HL-60 (cell line): Measurements from ENCODE around the gene NT5C.
"Not testable (repeated sequence)": the region's sequence is repeated elsewhere in the genome, so short reads cannot be mapped to it uniquely, and the experiment has no call there.

Experiments
- CTCF ChIP-seq: IDR thresholded peaks from one replicate; pipeline ENCODE4 v1.5.1; 2011; ENCODE audit warnings: low read length, control low read depth, inconsistent platforms; ENCODE audit not compliant: insufficient read depth
- GABPA ChIP-seq: IDR thresholded peaks from 2 replicates; pipeline ENCODE4 v1.6.1; 2012; ENCODE audit warnings: low read depth
- POLR2AphosphoS5 ChIP-seq: IDR thresholded peaks from 2 replicates; pipeline ENCODE4 v1.6.1; 2012; ENCODE audit warnings: low read depth
- SPI1 ChIP-seq: IDR thresholded peaks from 2 replicates; pipeline ENCODE4 v1.6.1; 2012; ENCODE audit warnings: low read depth, mild to moderate bottlenecking, borderline replicate concordance
- TF ChIP-seq, protein P1 (sequence below): IDR thresholded peaks from 2 replicates; pipeline ENCODE4 v1.6.1; 2012; ENCODE audit warnings: low read depth; ENCODE audit not compliant: insufficient replicate concordance

GRCh38 chr17:75127936-75128335 is 3.6 kb downstream of the NT5C start:
- TF ChIP-seq CTCF, GABPA, POLR2AphosphoS5, SPI1: not testable (repeated sequence)
- TF ChIP-seq, protein P1, sequence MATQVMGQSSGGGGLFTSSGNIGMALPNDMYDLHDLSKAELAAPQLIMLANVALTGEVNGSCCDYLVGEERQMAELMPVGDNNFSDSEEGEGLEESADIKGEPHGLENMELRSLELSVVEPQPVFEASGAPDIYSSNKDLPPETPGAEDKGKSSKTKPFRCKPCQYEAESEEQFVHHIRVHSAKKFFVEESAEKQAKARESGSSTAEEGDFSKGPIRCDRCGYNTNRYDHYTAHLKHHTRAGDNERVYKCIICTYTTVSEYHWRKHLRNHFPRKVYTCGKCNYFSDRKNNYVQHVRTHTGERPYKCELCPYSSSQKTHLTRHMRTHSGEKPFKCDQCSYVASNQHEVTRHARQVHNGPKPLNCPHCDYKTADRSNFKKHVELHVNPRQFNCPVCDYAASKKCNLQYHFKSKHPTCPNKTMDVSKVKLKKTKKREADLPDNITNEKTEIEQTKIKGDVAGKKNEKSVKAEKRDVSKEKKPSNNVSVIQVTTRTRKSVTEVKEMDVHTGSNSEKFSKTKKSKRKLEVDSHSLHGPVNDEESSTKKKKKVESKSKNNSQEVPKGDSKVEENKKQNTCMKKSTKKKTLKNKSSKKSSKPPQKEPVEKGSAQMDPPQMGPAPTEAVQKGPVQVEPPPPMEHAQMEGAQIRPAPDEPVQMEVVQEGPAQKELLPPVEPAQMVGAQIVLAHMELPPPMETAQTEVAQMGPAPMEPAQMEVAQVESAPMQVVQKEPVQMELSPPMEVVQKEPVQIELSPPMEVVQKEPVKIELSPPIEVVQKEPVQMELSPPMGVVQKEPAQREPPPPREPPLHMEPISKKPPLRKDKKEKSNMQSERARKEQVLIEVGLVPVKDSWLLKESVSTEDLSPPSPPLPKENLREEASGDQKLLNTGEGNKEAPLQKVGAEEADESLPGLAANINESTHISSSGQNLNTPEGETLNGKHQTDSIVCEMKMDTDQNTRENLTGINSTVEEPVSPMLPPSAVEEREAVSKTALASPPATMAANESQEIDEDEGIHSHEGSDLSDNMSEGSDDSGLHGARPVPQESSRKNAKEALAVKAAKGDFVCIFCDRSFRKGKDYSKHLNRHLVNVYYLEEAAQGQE: not testable (repeated sequence)
